ENCODE results near the gene CEP192. TPM values are rescaled to one million over a fixed set of nuclear protein-coding genes. Genes with fewer than 3 reads are reported as not detected.
"Not testable (repeated sequence)": the region's sequence is repeated elsewhere in the genome, so short reads cannot be mapped to it uniquely, and the experiment has no call there.

Gene CEP192
- total and polyA plus RNA-seq, 4 donors = 2.5 to 32.4 (median 10.9) TPM

DNA sequence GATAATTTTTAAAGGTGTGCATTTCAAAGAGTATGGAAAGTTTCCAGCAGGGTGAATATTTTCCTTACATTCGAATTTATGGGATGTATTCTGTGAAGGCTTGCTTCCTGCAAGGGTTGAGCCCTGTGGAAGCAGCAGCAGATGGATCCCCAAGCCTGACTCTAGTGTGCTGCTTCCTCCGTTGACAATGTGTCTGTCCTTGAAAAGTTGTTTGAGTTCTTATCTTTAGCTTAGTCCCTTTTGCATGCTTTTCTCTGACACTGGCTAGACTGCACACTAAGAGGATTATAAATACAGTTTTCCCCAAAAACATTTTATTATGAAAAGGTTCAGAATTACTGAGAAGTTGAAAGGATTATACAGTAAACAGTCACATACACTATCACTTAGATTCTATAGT lies 86.3 kb downstream of the CEP192 start:
- Histone ChIP-seq H3K36me3 (ENCODE audit: control insufficient read depth in 4 of 4, insufficient read depth in 3 of 4, low read depth in 1 of 4, low read length in 3 of 4) (peaks cover 3 to 24% (median 17%) of the 10 kb centered on the region in 4 donors), H3K9me3 (ENCODE audit: control insufficient read depth in 4 of 4, low read length in 3 of 4) (no peaks in the 10 kb centered on the region), H3K27ac (ENCODE audit: low read depth in 1 of 2, low read length in 2 of 2) (no peak overlapping the region), H3K27me3 (ENCODE audit: control insufficient read depth in 4 of 4, insufficient read depth in 4 of 4, low read length in 3 of 4) (no peaks in the 10 kb centered on the region), H3K4me3 (ENCODE audit: low read depth in 1 of 3, low read length in 3 of 3) (no peak overlapping the region), H3K9ac (ENCODE audit: low read depth in 1 of 2, low read length in 2 of 2) (no peak overlapping the region), H3K4me1 (ENCODE audit: control insufficient read depth in 4 of 4, insufficient read depth in 4 of 4, low read length in 3 of 4) (no peaks in the 10 kb centered on the region)
- TF ChIP-seq, protein P1, sequence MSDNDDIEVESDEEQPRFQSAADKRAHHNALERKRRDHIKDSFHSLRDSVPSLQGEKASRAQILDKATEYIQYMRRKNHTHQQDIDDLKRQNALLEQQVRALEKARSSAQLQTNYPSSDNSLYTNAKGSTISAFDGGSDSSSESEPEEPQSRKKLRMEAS (IDR thresholded peaks at IDR 0.05) = no peak
- no peak for TF ChIP-seq GABPA (IDR thresholded peaks at IDR 0.05 in 1 of 2, conservative IDR thresholded peaks at IDR 0.05 in 1 of 2)
- TF ChIP-seq TAF1 (conservative IDR thresholded peaks at IDR 0.05) = no peak
- TF ChIP-seq SP1 (IDR thresholded peaks at IDR 0.05) = no peak
- TF ChIP-seq HNF4G (IDR thresholded peaks at IDR 0.05) = no peak
- TF ChIP-seq RXRA (IDR thresholded peaks at IDR 0.05) = no peak
- TF ChIP-seq EGR1 (IDR thresholded peaks at IDR 0.05; ENCODE audit: low read depth in 2 of 2) = no peak
- TF ChIP-seq YY1 (IDR thresholded peaks at IDR 0.05) = no peak
- TF ChIP-seq ATF3 (IDR thresholded peaks at IDR 0.05) = no peak
- no peak for TF ChIP-seq CTCF (IDR thresholded peaks at IDR 0.05; ENCODE audit: low read depth, low read length, missing input control)
- TF ChIP-seq, protein P2, sequence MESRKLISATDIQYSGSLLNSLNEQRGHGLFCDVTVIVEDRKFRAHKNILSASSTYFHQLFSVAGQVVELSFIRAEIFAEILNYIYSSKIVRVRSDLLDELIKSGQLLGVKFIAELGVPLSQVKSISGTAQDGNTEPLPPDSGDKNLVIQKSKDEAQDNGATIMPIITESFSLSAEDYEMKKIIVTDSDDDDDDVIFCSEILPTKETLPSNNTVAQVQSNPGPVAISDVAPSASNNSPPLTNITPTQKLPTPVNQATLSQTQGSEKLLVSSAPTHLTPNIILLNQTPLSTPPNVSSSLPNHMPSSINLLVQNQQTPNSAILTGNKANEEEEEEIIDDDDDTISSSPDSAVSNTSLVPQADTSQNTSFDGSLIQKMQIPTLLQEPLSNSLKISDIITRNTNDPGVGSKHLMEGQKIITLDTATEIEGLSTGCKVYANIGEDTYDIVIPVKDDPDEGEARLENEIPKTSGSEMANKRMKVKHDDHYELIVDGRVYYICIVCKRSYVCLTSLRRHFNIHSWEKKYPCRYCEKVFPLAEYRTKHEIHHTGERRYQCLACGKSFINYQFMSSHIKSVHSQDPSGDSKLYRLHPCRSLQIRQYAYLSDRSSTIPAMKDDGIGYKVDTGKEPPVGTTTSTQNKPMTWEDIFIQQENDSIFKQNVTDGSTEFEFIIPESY (IDR thresholded peaks at IDR 0.05) = no peak
- DNase-seq (ENCODE audit: low spot score) = no peak
- WGBS = 81% methylated on average over 2 of the region's 2 CpGs

- H3K4me1 ChIP-seq (ENCODE audit: control insufficient read depth in 4 of 4, insufficient read depth in 4 of 4, low read length in 3 of 4); DNase-seq (ENCODE audit: low spot score); H3K27me3 ChIP-seq (ENCODE audit: control insufficient read depth in 4 of 4, insufficient read depth in 4 of 4, low read length in 3 of 4); H3K27ac ChIP-seq (ENCODE audit: low read depth in 1 of 2, low read length in 2 of 2); H3K4me3 ChIP-seq (ENCODE audit: low read depth in 1 of 3, low read length in 3 of 3); H3K9me3 ChIP-seq (ENCODE audit: control insufficient read depth in 4 of 4, low read length in 3 of 4); H3K9ac ChIP-seq (ENCODE audit: low read depth in 1 of 2, low read length in 2 of 2): not testable (repeated sequence)
- H3K36me3 ChIP-seq (ENCODE audit: control insufficient read depth in 4 of 4, insufficient read depth in 3 of 4, low read depth in 1 of 4, low read length in 3 of 4) = peaks cover 3 to 18% (median 12%) of the 10 kb centered on the region in 4 donors
These were observed 86.9 kb downstream of the CEP192 start for GRCh38 chr18:13078065-13078464.

- Histone ChIP-seq H3K4me3 (ENCODE audit: low read depth in 1 of 3, low read length in 3 of 3) (no peak overlapping the region), H3K9ac (ENCODE audit: low read depth in 1 of 2, low read length in 2 of 2) (no peak overlapping the region), H3K27me3 (ENCODE audit: control insufficient read depth in 4 of 4, insufficient read depth in 4 of 4, low read length in 3 of 4) (no peaks in the 10 kb centered on the region), H3K9me3 (ENCODE audit: control insufficient read depth in 4 of 4, low read length in 3 of 4) (no peaks in the 10 kb centered on the region), H3K36me3 (ENCODE audit: control insufficient read depth in 4 of 4, insufficient read depth in 3 of 4, low read depth in 1 of 4, low read length in 3 of 4) (peaks cover 0 to 18% (median 6%) of the 10 kb centered on the region in 4 donors), H3K27ac (ENCODE audit: low read depth in 1 of 2, low read length in 2 of 2) (no peak overlapping the region), H3K4me1 (ENCODE audit: control insufficient read depth in 4 of 4, insufficient read depth in 4 of 4, low read length in 3 of 4) (no peaks in the 10 kb centered on the region)
- 98% methylated on average over 4 of the region's 4 CpGs for WGBS
- no peak for DNase-seq (ENCODE audit: low spot score)
- TF ChIP-seq HNF4A (conservative IDR thresholded peaks at IDR 0.05) = no peak
- TF ChIP-seq, protein P1 (IDR thresholded peaks at IDR 0.05) = no peak
- TF ChIP-seq RAD21 (IDR thresholded peaks at IDR 0.05) = no peak
These were observed 95.7 kb downstream of the CEP192 start for GRCh38 chr18:13086906-13087305.

Data from liver (tissue), 9 donors.